Muscle of leg (tissue), 11 donors: Measurements from ENCODE around the gene DIS3L2. TPM values are rescaled to one million over a fixed set of nuclear protein-coding genes. Genes with fewer than 3 reads are reported as not detected.

Source experiments
- DNase-seq: peaks from one replicate; pipeline ENCODE4 v3.0.0; 2013
- H3K27ac ChIP-seq: one replicate; pipeline ENCODE4 v1.5.1; 2013; ENCODE audit warnings: mild to moderate bottlenecking, low read length, control low read depth
- H3K27me3 ChIP-seq: one replicate; pipeline ENCODE4 v1.6.1; 2013; ENCODE audit warnings: low read length; ENCODE audit not compliant: control insufficient read depth, insufficient read depth
- H3K36me3 ChIP-seq: one replicate; pipeline ENCODE4 v1.6.1; 2013; ENCODE audit warnings: low read length; ENCODE audit not compliant: control insufficient read depth, insufficient read depth
- H3K4me1 ChIP-seq: one replicate; pipeline ENCODE4 v1.6.1; 2013; ENCODE audit warnings: low read length; ENCODE audit not compliant: control insufficient read depth, insufficient read depth
- H3K4me3 ChIP-seq: one replicate; pipeline ENCODE4 v1.5.1; 2013; ENCODE audit warnings: low read length, control low read depth
- H3K9me3 ChIP-seq: replicated peaks from 2 replicates; pipeline ENCODE4 v1.6.1; 2013; ENCODE audit warnings: low read depth, low read length; ENCODE audit not compliant: control insufficient read depth
- WGBS: methylation state at CpG from one replicate; pipeline ENCODE4 v1.1.5; 2013; ENCODE audit warnings: missing lambda C conversion rate; ENCODE audit not compliant: insufficient coverage; 5-methylcytosine and 5-hydroxymethylcytosine counted together
- polyA plus RNA-seq, 8 donors: library from polyadenylated mRNA; unstranded; fragments of 120-200 nt; gene quantifications; one replicate each; pipeline versions ENCODE4 v1.2.1 to v1.2.3, GENCODE V29; 2013; ENCODE audit warnings: inconsistent platforms in 1 of 8, low replicate concordance in 1 of 8; ENCODE audit not compliant: insufficient read length in 8 of 8, insufficient read depth in 1 of 8
- total RNA-seq: library from RNA; stranded (reverse); fragments of 120-200 nt; gene quantifications from one replicate; pipeline ENCODE4 v1.2.4, GENCODE V29; 2013

Gene DIS3L2
- total and polyA plus RNA-seq, 9 donors = 19.3 to 29.8 (median 24.3) TPM

DNA sequence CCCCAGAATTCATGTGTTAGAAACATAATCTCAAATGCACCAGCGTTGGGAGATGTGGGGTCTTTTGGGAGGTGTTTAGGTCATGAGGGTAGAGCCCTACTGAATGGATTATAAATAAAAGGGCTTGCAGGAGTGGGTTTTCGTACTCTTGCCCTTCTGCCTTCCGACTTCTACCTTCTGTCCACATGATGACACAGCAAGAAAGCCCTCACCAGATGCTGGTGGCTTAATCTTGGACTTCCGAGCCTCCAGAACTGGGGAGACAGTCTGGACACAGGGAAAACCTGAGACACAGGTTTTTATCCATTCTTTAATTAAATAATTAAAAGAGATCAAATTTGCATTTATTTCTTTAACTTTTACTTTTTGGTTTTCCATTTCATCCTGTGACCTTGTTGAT, 87.8 kb downstream of the DIS3L2 start:
- no peak for DNase-seq
- no peak overlapping the region for H3K27ac ChIP-seq
- no CpG with 5 or more reads among the region's 4 CpGs for WGBS
- no peak overlapping the region for H3K4me3 ChIP-seq
- H3K27me3 ChIP-seq = no peaks in the 10 kb centered on the region
- H3K4me1 ChIP-seq = no peaks in the 10 kb centered on the region
- H3K9me3 ChIP-seq = no peaks in the 10 kb centered on the region
- H3K36me3 ChIP-seq = no peaks in the 10 kb centered on the region

DNA sequence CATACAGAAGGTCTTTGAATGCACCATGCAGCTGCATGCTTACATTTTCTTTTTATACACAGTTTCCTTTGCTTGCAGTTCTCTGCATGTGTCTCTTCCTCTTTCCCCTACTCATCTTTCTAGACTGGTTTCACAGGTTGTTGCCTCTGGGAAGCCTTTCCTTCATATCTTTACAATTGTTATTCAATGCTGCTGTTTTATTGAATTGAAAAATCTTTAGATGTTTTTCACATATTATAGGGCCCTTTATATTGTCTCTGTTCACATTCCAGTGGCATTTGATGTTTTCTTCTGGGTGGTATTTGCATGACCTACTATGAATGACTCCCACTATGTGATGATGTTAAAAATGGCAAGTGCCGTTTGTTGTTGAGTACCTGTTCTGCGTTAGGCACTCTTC, 91.1 kb downstream of the DIS3L2 start:
- H3K4me3 ChIP-seq = no peak overlapping the region
- H3K9me3 ChIP-seq = no peaks in the 10 kb centered on the region
- 80% methylated on average over 2 of the region's 2 CpGs for WGBS
- no peaks in the 10 kb centered on the region for H3K36me3 ChIP-seq
- no peaks in the 10 kb centered on the region for H3K27me3 ChIP-seq
- no peaks in the 10 kb centered on the region for H3K4me1 ChIP-seq
- DNase-seq = no peak
- H3K27ac ChIP-seq = no peak overlapping the region

DNA sequence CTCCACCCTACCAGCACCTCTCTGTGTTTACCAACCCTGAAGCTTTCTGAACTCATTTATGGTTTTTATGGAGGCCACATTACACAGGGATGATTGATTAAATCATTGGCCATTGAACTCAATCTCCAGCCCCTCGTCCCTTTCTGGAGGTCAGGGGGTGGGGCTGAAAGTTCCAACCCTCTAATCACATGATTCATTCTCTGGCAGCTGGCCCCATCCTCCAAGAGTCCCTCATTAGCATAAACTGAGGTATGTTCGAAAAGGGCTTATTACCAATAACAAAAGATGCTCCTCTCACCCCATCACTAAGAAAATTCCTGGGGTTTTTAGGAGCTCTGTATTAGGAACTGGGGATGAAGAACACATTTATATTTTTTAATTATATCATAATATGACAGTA, 92.3 kb downstream of the DIS3L2 start:
- Histone ChIP-seq H3K4me3 (no peak overlapping the region), H3K9me3 (no peaks in the 10 kb centered on the region), H3K4me1 (no peaks in the 10 kb centered on the region), H3K27ac (no peak overlapping the region), H3K27me3 (no peaks in the 10 kb centered on the region), H3K36me3 (no peaks in the 10 kb centered on the region)
- no CpG with 5 or more reads among the region's 2 CpGs for WGBS
- no peak for DNase-seq

DNA sequence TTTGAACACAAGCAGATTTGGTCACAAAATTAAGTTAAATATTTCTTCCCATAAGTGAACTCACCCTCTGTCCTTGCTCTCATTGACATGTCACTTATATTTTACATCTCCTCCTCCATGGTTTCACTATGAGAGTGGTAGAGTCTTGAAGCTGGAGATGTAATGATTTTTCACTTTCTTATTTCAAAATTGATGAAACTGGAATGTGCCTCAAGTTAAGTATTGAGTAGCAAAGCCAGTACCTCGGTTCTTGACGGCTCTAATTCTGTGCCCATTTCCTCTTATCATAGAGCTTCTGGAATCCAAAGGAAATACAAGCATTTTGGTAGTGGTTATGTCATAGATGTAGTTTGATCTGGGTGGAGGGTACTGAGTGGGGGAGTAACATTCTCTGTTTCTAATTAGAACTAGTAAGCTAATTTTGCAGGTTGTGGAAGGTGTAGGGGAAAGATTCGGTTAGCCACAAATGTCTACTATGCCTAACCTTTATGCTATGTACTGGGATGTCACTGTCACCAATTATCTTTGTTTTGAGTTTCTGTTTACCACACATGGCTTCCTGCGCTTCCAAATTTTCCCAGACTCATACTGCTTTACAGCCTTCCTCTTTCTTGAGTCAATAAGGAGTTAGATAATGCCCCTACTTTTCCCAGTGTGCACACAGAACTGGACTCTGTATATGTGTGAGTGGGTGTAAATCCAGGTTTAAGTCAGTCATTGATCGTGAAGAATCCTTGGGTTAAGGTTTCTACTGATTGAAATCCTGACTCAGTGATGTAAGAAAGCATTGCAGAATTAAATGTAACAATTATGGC, 96.8 kb downstream of the DIS3L2 start:
- Histone ChIP-seq H3K27me3 (no peaks in the 10 kb centered on the region), H3K9me3 (peaks cover 5% of the 10 kb centered on the region), H3K27ac (no peak overlapping the region), H3K4me3 (no peak overlapping the region), H3K4me1 (no peaks in the 10 kb centered on the region), H3K36me3 (no peaks in the 10 kb centered on the region)
- no peak for DNase-seq
- WGBS = no CpG with 5 or more reads among the region's 5 CpGs

DNA sequence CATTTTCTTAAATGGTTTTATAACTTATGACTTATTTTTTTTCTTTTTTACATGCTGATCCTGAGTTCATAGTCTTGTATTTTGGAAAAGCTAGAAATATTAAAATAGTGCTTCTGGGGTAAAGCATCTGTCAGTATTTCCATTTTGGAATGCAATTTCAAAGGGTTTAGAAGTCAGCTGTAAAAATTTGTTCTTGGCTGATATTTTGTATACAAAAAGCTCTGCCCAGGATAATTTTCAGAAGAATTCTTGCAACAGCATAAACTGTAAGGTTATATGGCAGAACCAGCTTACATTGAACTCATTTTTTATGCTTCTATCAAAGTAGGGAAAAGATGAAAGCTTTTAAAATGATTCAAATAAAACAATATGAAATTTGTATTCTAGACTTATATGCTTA, 97.4 kb downstream of the DIS3L2 start:
- DNase-seq = peak; percentile 23

DNA sequence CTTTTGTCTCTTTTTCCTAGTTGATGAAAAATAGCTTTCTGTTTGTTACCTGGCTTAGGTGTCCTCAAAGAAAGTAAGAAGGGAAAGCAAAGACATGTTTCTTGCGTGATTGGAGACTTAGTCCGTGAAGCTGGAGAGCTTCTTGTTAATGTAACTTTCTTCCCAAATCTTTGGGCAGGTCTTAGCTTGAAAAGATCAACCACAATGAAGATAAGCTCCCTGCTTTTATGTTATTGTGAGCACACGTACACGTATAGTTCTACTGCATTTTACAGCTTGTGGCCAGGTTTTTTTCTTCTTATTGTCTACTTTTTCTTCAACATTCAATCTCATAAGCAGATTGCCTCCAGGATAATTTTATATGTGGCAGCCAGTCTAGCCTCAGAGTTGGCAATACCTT, 99.8 kb downstream of the DIS3L2 start:
- Histone ChIP-seq H3K4me1 (no peaks in the 10 kb centered on the region), H3K27ac (no peak overlapping the region), H3K27me3 (no peaks in the 10 kb centered on the region), H3K36me3 (no peaks in the 10 kb centered on the region), H3K4me3 (no peak overlapping the region), H3K9me3 (peaks cover 5% of the 10 kb centered on the region)
- no peak for DNase-seq
- WGBS = no CpG with 5 or more reads among the region's 4 CpGs

More for the DNA sequence above, 97.4 kb downstream of the DIS3L2 start:
- Histone ChIP-seq H3K27ac (no peak overlapping the region), H3K4me3 (no peak overlapping the region), H3K4me1 (no peaks in the 10 kb centered on the region), H3K27me3 (no peaks in the 10 kb centered on the region), H3K9me3 (peaks cover 5% of the 10 kb centered on the region), H3K36me3 (no peaks in the 10 kb centered on the region)

DNA sequence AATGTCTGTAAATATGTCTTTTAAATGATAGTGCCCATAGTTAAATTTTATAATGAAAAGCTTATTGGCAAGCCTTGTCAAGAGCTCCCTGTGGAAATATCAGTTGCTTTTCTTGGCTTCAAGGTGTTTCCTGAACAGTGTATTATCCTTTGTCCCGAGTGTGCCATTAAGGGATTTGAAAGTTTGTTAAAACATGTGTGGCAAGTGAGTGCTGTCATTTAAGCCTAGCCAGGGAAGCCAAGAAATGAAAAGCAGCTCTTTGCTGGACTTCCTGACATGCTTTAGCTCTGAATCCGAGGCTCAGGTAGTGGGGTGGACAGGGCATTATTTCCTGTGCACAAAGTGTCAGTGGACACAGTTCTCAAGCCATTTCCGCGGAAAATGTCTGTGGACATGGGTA, 111.5 kb downstream of the DIS3L2 start:
- WGBS = 0% methylated on average over 2 of the region's 4 CpGs
- H3K36me3 ChIP-seq = no peaks in the 10 kb centered on the region
- H3K4me3 ChIP-seq = no peak overlapping the region
- H3K27ac ChIP-seq = no peak overlapping the region
- no peaks in the 10 kb centered on the region for H3K9me3 ChIP-seq
- DNase-seq = peak; percentile 37
- peaks cover 10% of the 10 kb centered on the region for H3K4me1 ChIP-seq
- H3K27me3 ChIP-seq = no peaks in the 10 kb centered on the region

DNA sequence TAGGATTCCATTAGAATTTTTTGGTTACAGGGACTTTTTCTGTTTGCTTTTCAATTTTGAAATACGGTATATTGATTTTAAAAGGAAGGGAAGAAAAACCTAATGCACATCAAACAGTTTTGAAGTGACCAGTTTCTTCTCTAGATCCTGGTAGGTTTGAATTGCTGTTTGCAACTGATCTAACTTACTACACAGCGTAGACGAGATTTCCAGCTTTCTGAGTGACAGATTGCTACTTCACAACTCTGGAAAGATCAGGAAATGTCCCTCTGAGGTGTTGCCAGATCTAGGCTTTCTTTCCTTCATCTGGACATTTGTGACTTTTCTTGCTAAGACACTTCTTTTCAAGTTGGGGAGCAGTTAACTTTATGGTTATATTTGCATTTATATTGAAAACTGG, 112.2 kb downstream of the DIS3L2 start:
- no peak for DNase-seq
- Histone ChIP-seq H3K36me3 (no peaks in the 10 kb centered on the region), H3K4me3 (no peak overlapping the region), H3K4me1 (peaks cover 10% of the 10 kb centered on the region), H3K27me3 (no peaks in the 10 kb centered on the region), H3K27ac (no peak overlapping the region), H3K9me3 (no peaks in the 10 kb centered on the region)
- no CpG with 5 or more reads among the region's 3 CpGs for WGBS

DNA sequence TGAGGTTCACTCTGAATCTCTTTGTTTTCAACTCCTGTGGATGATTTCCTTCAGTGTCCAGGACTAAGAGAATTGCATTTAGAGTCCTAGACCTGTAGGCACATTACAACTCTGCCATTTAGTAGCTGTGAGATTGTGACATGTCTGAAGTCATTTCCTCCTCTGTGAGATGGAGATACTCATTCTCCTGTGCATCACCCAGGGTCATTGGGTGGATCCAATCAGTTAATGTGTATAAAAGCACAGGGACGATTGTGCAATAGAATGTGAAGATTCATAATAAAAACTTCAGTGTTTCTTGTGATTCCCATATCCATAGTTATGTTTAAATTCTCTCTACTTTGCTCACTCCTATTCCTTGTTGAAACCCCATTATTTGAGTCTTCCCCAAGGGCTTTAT, 113.6 kb downstream of the DIS3L2 start:
- peaks cover 10% of the 10 kb centered on the region for H3K4me1 ChIP-seq
- H3K4me3 ChIP-seq = no peak overlapping the region
- no peaks in the 10 kb centered on the region for H3K36me3 ChIP-seq
- H3K9me3 ChIP-seq = no peaks in the 10 kb centered on the region
- DNase-seq = no peak
- H3K27me3 ChIP-seq = no peaks in the 10 kb centered on the region
- WGBS = no CpG with 5 or more reads among the region's 1 CpG
- no peak overlapping the region for H3K27ac ChIP-seq

DNA sequence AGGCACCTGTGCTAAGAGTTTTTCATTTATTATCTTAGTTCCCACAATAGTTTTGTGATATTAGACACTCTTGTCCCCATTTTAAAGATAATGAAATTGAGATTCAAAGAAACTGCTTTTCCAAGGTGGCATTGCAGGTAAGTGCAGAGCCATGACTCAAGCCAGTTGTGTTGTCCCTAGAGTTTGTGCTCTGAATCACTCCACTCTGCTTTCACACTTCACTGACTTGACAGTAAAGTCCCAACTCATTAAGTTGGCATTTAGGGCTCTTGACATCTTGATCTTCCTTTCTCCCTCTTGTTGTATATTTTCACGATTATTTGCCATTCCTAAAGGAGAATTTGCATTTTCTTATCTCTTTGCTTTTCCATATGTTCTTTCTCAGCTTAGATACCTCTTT, 114.3 kb downstream of the DIS3L2 start:
- WGBS = no CpG with 5 or more reads among the region's 1 CpG
- Histone ChIP-seq H3K36me3 (no peaks in the 10 kb centered on the region), H3K27ac (no peak overlapping the region), H3K4me1 (peaks cover 10% of the 10 kb centered on the region), H3K9me3 (no peaks in the 10 kb centered on the region), H3K27me3 (no peaks in the 10 kb centered on the region), H3K4me3 (no peak overlapping the region)
- no peak for DNase-seq

DNA sequence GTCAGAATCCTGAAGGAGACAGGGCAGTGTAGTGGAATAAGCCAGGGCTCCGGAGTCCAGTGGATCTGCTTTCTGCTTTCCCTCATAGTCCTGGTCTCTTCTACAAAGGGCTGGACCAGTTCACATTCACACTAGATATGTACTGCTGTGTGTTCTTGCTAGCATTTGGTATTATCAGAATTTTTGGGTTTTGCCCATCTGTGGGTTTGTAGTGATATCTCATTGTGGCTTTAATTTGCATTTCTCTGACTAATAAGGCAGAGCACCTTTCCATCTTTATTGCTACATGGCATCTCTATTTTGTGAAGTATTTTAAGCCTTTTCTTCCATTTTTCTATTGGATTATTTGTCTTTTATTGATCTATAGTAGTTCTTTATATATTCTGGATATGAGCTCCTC, 114.8 kb downstream of the DIS3L2 start:
- Histone ChIP-seq H3K4me3 (no peak overlapping the region), H3K27ac (no peak overlapping the region), H3K27me3 (no peaks in the 10 kb centered on the region), H3K9me3 (no peaks in the 10 kb centered on the region), H3K4me1 (peaks cover 10% of the 10 kb centered on the region), H3K36me3 (no peaks in the 10 kb centered on the region)
- WGBS = no CpG with 5 or more reads among the region's 1 CpG
- no peak for DNase-seq
